Upper lobe of left lung (tissue), 6 donors: Measurements from ENCODE around the gene COTL1. TPM values are rescaled to one million over a fixed set of nuclear protein-coding genes. Genes with fewer than 3 reads are reported as not detected.

ENCODE experiments used
- ATAC-seq, 2 donors: fragments of 200-7000 bp; cut with Tn5 transposase; one replicate each; pipeline ENCODE4 v1.9.1; 2022; ENCODE audit warnings: mild to moderate bottlenecking in 2 of 2, moderate library complexity in 2 of 2; ENCODE audit not compliant: low FRiP score in 2 of 2
- DNase-seq, 2 donors: peaks; one replicate each; pipeline ENCODE4 v3.0.0-alpha.2; 2019 to 2020
- H3K27ac ChIP-seq, 4 donors: fragments of 200-600 bp; sonication (generic); one replicate each; pipeline ENCODE4 v1.5.1; 2016 to 2019
- H3K27me3 ChIP-seq, 4 donors: fragments of 200-600 bp; sonication (generic); one replicate each; pipeline ENCODE4 v1.5.1; 2017 to 2019
- H3K36me3 ChIP-seq, 4 donors: fragments of 200-600 bp; sonication (generic); one replicate each; pipeline ENCODE4 v1.5.1; 2016 to 2019
- H3K4me1 ChIP-seq, 4 donors: fragments of 200-600 bp; sonication (generic); one replicate each; pipeline ENCODE4 v1.5.1; 2018 to 2019
- H3K4me3 ChIP-seq, 4 donors: fragments of 200-600 bp; sonication (generic); one replicate each; pipeline ENCODE4 v1.5.1; 2017 to 2019; ENCODE audit warnings: mild to moderate bottlenecking in 2 of 4, moderate library complexity in 1 of 4
- H3K9me3 ChIP-seq, 4 donors: fragments of 200-600 bp; sonication (generic); one replicate each; pipeline ENCODE4 v1.5.1; 2018 to 2019
- EP300 ChIP-seq, 4 donors: sonication (generic); formaldehyde crosslinking; IDR thresholded peaks; one replicate each; pipeline ENCODE4 v1.5.1; 2017; ENCODE audit warnings: antibody characterized with exemption in 4 of 4, control low read depth in 2 of 4
- POLR2A ChIP-seq, 4 donors: fragments of 450-650 bp; IDR thresholded peaks; one replicate each; pipeline ENCODE4 v1.5.1; 2016 to 2017; ENCODE audit warnings: antibody characterized with exemption in 4 of 4, mild to moderate bottlenecking in 2 of 4
- POLR2AphosphoS5 ChIP-seq, 2 donors: sonication (generic); formaldehyde crosslinking; IDR thresholded peaks; one replicate each; pipeline ENCODE4 v1.5.1; 2017; ENCODE audit warnings: antibody characterized with exemption in 2 of 2
- WGBS, 2 donors: methylation state at CpG; one replicate each; pipeline ENCODE4 v1.1.5; 2017 to 2018; 5-methylcytosine and 5-hydroxymethylcytosine counted together
- total RNA-seq, 6 donors: library from RNA; depleted of rRNA in 4 of 6; stranded (reverse); fragments of >200 nt in 4 of 6; gene quantifications; one replicate each; pipeline versions ENCODE4 v1.1.0 to v1.2.1, GENCODE V29; 2016 to 2021
- TF ChIP-seq, protein P1 (sequence below), 6 experiments: fragments of 450-650 bp in 4 of 6; fragments of 200-600 bp in 2 of 6; sonication (generic) in 2 of 6; IDR thresholded peaks; one replicate each; pipeline ENCODE4 v1.5.1; 2016 to 2019; ENCODE audit warnings: antibody characterized with exemption in 6 of 6
- donor health status: DM: no; HTN: no; CAD: no; lungs with moderate emphysema.
- donor health status: DM: no; HTN: yes; CAD: no; lungs with severe emphysema.

COTL1 gene
- total RNA-seq, 6 donors from 2014 or later: 31.6 to 256 (median 75.6) TPM

DNA sequence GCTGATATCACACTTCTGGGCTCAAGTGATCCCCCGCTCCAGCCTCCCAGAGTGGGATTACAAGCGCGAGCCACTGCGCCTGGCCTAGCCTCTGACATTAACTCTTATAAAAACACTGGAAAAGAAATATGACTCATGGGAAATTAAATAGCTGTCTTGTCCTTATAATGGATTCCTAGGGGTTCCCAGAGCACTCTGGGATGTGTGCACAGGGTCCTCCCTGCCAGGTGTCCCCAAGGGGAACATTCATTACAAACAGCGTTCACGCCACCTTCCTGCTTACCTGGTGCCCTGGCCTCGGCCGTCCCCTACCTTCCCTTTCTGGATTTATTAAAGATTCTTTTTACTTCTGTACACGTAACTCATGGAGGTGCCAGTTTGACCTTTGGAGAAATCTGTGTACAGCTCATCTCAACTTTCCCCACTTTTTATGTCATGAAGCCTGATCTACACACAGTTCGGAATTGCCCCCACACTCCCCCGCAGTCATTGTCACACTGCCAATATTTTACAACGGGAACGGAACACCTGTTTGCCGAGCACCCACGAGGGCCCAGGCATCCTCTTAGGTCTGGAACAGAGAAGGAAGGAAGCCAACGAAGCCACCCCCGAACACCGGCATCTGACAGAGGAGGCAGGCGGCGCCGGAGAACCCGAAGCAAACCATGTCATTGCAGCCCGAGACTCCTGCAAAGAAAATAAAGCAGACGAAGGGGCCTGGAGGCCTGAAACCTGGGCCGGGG is 73.7 kb downstream of the COTL1 start:
- ATAC-seq: no peak
- Histone ChIP-seq H3K36me3 (no peaks in the 10 kb centered on the region), H3K27me3 (no peaks in the 10 kb centered on the region), H3K27ac (no peak overlapping the region), H3K4me1 (peaks cover 0 to 6% (median 1%) of the 10 kb centered on the region in 4 donors), H3K9me3 (no peaks in the 10 kb centered on the region), H3K4me3 (no peak overlapping the region)
- no peak for TF ChIP-seq EP300 (IDR thresholded peaks at IDR 0.05)
- TF ChIP-seq, protein P1, sequence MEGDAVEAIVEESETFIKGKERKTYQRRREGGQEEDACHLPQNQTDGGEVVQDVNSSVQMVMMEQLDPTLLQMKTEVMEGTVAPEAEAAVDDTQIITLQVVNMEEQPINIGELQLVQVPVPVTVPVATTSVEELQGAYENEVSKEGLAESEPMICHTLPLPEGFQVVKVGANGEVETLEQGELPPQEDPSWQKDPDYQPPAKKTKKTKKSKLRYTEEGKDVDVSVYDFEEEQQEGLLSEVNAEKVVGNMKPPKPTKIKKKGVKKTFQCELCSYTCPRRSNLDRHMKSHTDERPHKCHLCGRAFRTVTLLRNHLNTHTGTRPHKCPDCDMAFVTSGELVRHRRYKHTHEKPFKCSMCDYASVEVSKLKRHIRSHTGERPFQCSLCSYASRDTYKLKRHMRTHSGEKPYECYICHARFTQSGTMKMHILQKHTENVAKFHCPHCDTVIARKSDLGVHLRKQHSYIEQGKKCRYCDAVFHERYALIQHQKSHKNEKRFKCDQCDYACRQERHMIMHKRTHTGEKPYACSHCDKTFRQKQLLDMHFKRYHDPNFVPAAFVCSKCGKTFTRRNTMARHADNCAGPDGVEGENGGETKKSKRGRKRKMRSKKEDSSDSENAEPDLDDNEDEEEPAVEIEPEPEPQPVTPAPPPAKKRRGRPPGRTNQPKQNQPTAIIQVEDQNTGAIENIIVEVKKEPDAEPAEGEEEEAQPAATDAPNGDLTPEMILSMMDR (IDR thresholded peaks at IDR 0.05): no peak
- TF ChIP-seq POLR2A (IDR thresholded peaks at IDR 0.05): no peak
- TF ChIP-seq POLR2AphosphoS5 (IDR thresholded peaks at IDR 0.05): no peak
- WGBS, 2 donors: 52 to 60% methylated on average over 25 of the region's 25 CpGs
- no peak for DNase-seq

DNA sequence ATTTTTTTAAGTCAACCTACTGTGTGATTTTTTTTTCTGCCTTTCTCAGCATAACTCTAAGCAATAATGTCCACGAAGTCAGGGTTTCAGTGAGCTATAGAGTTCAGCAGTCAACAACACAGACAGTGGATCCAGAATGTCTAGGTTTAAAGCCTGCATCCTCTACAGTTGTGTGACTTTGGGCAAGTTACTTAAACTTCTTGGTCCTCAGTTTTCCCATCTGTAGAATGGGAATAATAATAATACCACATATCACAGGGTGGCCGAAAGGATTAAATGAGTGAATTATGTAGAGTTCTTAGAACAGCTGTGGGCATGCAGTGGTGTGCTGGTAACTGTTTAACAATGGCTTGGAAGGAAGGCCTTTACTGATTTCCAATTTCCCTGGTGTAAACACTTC is 74.6 kb downstream of the COTL1 start:
- no peak for ATAC-seq
- WGBS, 2 donors: 94 to 98% methylated on average over 2 of the region's 2 CpGs
- Histone ChIP-seq H3K27me3 (no peaks in the 10 kb centered on the region), H3K36me3 (no peaks in the 10 kb centered on the region), H3K4me1 (no peaks in the 10 kb centered on the region), H3K4me3 (no peak overlapping the region), H3K9me3 (no peaks in the 10 kb centered on the region), H3K27ac (no peak overlapping the region)
- no peak for DNase-seq
- no peak for TF ChIP-seq POLR2A (IDR thresholded peaks at IDR 0.05)
- no peak for TF ChIP-seq POLR2AphosphoS5 (IDR thresholded peaks at IDR 0.05)

DNA sequence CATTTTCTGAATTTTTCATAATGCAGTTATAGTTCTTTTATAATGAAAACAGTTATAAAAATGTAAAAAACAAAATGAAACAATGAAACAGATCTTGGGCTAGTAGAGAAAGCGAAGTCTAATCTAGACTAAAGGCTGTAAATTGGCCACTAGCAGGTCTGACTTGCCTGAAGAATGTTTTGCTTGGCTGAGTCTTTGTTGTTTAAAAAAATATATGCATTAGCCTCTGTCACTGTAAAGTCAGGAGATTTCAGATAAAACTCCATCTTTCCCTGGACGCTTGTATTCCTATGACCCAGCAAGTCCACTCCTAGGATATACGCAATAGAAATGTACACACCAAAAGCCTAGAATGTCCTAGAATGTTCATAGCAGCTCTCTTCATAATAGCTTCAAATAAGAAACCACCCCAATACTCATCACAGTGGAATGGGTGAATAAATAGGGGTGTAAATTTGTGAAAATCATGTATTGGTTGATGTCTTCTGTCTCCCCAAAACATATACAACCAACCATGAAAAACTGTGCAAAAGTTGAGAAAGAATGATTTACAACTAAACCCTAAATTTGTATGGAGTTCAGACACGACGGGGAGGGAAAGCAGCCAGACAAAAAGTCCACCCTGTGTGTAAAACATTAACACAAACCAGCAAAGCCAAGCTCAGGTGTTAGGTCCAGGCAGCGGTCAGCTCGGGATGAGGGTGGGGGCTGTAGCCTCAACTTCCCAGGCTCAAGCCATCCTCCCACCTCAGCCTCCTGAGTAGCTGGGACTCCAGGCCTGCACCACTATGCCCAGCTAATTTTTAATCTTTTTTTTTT is 75.7 kb downstream of the COTL1 start:
- Histone ChIP-seq H3K36me3 (no peaks in the 10 kb centered on the region), H3K4me1 (peaks cover 0 to 2% (median 0%) of the 10 kb centered on the region in 4 donors), H3K4me3 (no peak overlapping the region), H3K9me3 (no peaks in the 10 kb centered on the region), H3K27me3 (no peaks in the 10 kb centered on the region), H3K27ac (no peak overlapping the region)
- WGBS, 2 donors: 88 to 91% methylated on average over 7 of the region's 7 CpGs
- TF ChIP-seq POLR2A (IDR thresholded peaks at IDR 0.05) (no peak), POLR2AphosphoS5 (IDR thresholded peaks at IDR 0.05) (no peak)
- ATAC-seq: no peak
- DNase-seq: no peak

DNA sequence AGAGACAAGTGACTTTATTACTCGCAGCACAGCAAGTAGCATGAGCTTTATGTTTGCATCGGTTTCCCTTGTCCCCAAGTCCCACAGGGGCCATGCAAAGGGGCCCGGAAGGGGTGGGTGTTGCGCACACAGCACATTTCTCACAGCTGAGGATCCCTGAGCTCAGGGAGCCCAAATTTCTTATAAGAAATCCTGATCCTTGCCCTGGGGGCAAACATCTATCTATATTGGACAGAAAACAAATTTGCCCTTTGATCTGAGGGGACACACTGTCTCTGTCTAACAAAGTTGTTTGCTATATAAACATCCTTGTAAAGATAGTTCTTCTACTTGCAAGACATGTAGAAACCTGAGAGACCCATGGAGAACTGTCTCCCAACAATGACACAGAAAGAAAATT is 77.7 kb downstream of the COTL1 start:
- Histone ChIP-seq H3K36me3 (no peaks in the 10 kb centered on the region), H3K4me3 (no peak overlapping the region), H3K4me1 (peaks cover 0 to 6% (median 0%) of the 10 kb centered on the region in 4 donors), H3K27ac (no peak overlapping the region), H3K27me3 (no peaks in the 10 kb centered on the region), H3K9me3 (no peaks in the 10 kb centered on the region)
- ATAC-seq (no peak), DNase-seq (no peak)
- TF ChIP-seq EP300 (IDR thresholded peaks at IDR 0.05) (no peak), POLR2AphosphoS5 (IDR thresholded peaks at IDR 0.05) (no peak), POLR2A (IDR thresholded peaks at IDR 0.05) (no peak)
- TF ChIP-seq, protein P1 (IDR thresholded peaks at IDR 0.05): no peak
- 95 to 97% methylated on average over 4 of the region's 4 CpGs for WGBS, 2 donors

DNA sequence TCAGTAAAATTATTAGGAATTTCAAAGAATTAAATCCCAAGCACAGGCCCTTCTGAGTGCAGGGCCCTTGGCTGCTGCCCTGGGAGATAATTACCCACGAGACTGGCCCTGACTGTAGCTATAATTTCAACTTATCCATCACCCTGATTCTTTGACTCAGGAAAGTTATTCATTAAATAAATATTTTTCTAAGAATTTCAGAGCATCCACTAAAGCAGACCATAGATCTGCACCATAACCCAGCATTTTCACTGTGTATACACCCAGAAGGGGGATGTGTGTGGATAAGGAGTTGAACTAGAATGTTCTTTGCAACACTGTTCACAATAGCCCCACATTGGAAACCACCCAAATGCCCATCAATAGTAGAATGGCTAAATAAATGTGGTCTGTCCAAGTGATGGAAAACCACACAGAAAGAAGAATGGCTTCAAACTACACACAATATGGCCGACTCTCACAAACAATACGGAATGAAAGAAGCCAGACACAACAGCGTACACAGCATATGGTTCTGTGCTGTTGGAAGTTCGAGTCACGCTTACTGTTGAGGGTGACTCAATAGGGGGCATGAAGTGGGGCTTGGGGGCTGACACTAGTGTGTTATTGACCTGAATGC is 79.5 kb downstream of the COTL1 start:
- no peaks in the 10 kb centered on the region for H3K36me3 ChIP-seq
- no peaks in the 10 kb centered on the region for H3K27me3 ChIP-seq
- DNase-seq: no peak
- peak overlapping the region in 2 of 4 donors; percentile 37 to 74 for H3K27ac ChIP-seq
- no peaks in the 10 kb centered on the region for H3K9me3 ChIP-seq
- 95 to 97% methylated on average over 6 of the region's 6 CpGs for WGBS, 2 donors
- no peak overlapping the region for H3K4me3 ChIP-seq
- ATAC-seq: no peak
- H3K4me1 ChIP-seq: peaks cover 3 to 6% (median 4%) of the 10 kb centered on the region in 4 donors
- TF ChIP-seq POLR2AphosphoS5 (IDR thresholded peaks at IDR 0.05) (no peak), EP300 (IDR thresholded peaks at IDR 0.05) (no peak), POLR2A (IDR thresholded peaks at IDR 0.05) (no peak)
- TF ChIP-seq, protein P1 (IDR thresholded peaks at IDR 0.05): no peak
